ENCODE results near the gene BUD31.

BUD31 gene

DNA sequence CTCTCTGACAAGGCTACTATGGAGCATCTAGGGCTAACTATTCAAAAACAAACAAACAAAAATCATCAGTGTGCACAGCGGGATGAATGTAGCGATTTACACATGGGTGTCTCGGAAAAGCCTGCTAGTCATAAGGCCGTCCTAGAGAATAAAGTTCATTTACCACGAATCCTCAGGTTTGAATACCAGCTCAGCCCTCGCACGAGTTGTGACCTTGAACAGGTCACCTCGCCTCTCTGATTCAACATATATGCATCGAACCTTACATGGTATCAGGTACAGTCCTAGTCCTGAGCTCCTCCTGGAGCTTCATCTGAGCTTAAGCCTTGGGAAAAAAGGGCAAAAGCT, 56.6 kb downstream of the BUD31 start:
- TF ChIP-seq TARDBP (IDR thresholded peaks at IDR 0.05) (no peak), ARNT (IDR thresholded peaks at IDR 0.05) (no peak), NFRKB (IDR thresholded peaks at IDR 0.05) (no peak), FOXA1 (IDR thresholded peaks at IDR 0.05) (no peak), FOXK2 (IDR thresholded peaks at IDR 0.05) (no peak), BHLHE40 (IDR thresholded peaks at IDR 0.05; ENCODE audit: borderline replicate concordance) (no peak), PKNOX1 (IDR thresholded peaks at IDR 0.05) (no peak), SP1 (IDR thresholded peaks at IDR 0.05) (no peak), L3MBTL2 (conservative IDR thresholded peaks at IDR 0.05) (no peak), LEF1 (IDR thresholded peaks at IDR 0.05; ENCODE audit: borderline replicate concordance) (no peak), CTBP1 (IDR thresholded peaks at IDR 0.05; ENCODE audit: borderline replicate concordance) (no peak), SUZ12 (IDR thresholded peaks at IDR 0.05) (no peak), ZNF384 (IDR thresholded peaks at IDR 0.05) (no peak), ELF4 (IDR thresholded peaks at IDR 0.05) (no peak), HDGF (IDR thresholded peaks at IDR 0.05; ENCODE audit: borderline replicate concordance) (no peak), FOXM1 (IDR thresholded peaks at IDR 0.05; ENCODE audit: borderline replicate concordance) (no peak)
- POLR2A ChIA-PET, result interaction anchor here (1.0 to 1.6 kb wide), 4 partner anchors 9 to 39 kb away, joined by 3 to 10 read pairs (median 4); partner anchors contain the start of genes CPSF4, PTCD1 and ZKSCAN5
- CTCF ChIA-PET, result interaction anchor here (0.5 to 0.7 kb wide), 2 partner anchors 18 to 293 kb away, joined by 4 to 6 read pairs; no protein-coding TSS in a partner anchor
- DNase-seq (ENCODE audit: extremely low spot score), result no peak

- no peak for TF ChIP-seq BHLHE40 (IDR thresholded peaks at IDR 0.05; ENCODE audit: borderline replicate concordance)
- no peak for TF ChIP-seq ARNT (IDR thresholded peaks at IDR 0.05)
- no peak for TF ChIP-seq FOXK2 (IDR thresholded peaks at IDR 0.05)
- TF ChIP-seq HDGF (IDR thresholded peaks at IDR 0.05; ENCODE audit: borderline replicate concordance), result no peak
- no peak for TF ChIP-seq LEF1 (IDR thresholded peaks at IDR 0.05; ENCODE audit: borderline replicate concordance)
- no peak for TF ChIP-seq FOXA1 (IDR thresholded peaks at IDR 0.05)
- no peak for TF ChIP-seq L3MBTL2 (conservative IDR thresholded peaks at IDR 0.05)
- TF ChIP-seq SP1 (IDR thresholded peaks at IDR 0.05), result no peak
- no peak for TF ChIP-seq TARDBP (IDR thresholded peaks at IDR 0.05)
- TF ChIP-seq FOXM1 (IDR thresholded peaks at IDR 0.05; ENCODE audit: borderline replicate concordance), result no peak
- no peak for TF ChIP-seq CTBP1 (IDR thresholded peaks at IDR 0.05; ENCODE audit: borderline replicate concordance)
- TF ChIP-seq SUZ12 (IDR thresholded peaks at IDR 0.05), result no peak
- TF ChIP-seq ZNF384 (IDR thresholded peaks at IDR 0.05), result no peak
- no peak for TF ChIP-seq ELF4 (IDR thresholded peaks at IDR 0.05)
- TF ChIP-seq PKNOX1 (IDR thresholded peaks at IDR 0.05), result no peak
- TF ChIP-seq NFRKB (IDR thresholded peaks at IDR 0.05), result no peak
- ChIA-PET CTCF (no interaction called here), POLR2A (no interaction called here)
- DNase-seq (ENCODE audit: extremely low spot score), result no peak
Observed at GRCh38 chr7:99468336-99468918, 59.7 kb downstream of the BUD31 start.
